Upper lobe of left lung (tissue), 4 donors: ENCODE results near the gene TMEM132C.

Experiments used
- EP300 ChIP-seq, 4 donors: sonication (generic); formaldehyde crosslinking; IDR thresholded peaks; one replicate each; pipeline ENCODE4 v1.5.1; 2017; ENCODE audit warnings: antibody characterized with exemption in 4 of 4, control low read depth in 2 of 4
- POLR2A ChIP-seq, 4 donors: fragments of 450-650 bp; IDR thresholded peaks; one replicate each; pipeline ENCODE4 v1.5.1; 2016 to 2017; ENCODE audit warnings: antibody characterized with exemption in 4 of 4, mild to moderate bottlenecking in 2 of 4
- TF ChIP-seq, protein P1 (sequence below), 6 experiments: fragments of 450-650 bp in 4 of 6; fragments of 200-600 bp in 2 of 6; sonication (generic) in 2 of 6; IDR thresholded peaks; one replicate each; pipeline ENCODE4 v1.5.1; 2016 to 2019; ENCODE audit warnings: antibody characterized with exemption in 6 of 6

DNA sequence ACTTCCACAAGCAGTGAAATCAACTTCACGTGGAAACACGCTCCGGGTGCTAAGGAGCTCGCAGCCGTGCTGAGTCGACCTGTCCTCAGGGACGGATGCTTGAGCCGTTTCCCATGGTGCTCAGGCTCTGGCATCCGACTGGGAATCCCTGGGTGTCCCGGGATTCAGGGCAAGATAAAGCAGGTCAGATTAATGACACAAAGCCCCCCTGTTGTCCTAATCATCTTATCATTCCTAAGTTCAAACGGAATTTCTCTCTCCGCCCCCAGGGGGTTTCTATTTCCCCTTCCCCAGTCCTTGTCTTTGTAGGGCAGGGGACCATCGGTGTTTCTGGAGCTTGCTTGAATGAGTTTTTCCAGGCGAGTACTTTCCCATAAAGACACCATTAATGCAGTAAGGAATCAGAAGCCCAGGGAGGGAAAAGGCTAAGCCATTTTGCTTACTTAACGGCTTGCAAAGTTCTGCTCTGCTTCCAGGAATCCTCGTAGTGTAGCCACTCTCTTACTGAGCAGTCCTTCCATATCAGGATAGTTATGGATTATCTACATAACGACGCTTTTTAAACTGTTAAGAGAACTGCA lies 116.5 kb downstream of the TMEM132C start:
- TF ChIP-seq, protein P1, sequence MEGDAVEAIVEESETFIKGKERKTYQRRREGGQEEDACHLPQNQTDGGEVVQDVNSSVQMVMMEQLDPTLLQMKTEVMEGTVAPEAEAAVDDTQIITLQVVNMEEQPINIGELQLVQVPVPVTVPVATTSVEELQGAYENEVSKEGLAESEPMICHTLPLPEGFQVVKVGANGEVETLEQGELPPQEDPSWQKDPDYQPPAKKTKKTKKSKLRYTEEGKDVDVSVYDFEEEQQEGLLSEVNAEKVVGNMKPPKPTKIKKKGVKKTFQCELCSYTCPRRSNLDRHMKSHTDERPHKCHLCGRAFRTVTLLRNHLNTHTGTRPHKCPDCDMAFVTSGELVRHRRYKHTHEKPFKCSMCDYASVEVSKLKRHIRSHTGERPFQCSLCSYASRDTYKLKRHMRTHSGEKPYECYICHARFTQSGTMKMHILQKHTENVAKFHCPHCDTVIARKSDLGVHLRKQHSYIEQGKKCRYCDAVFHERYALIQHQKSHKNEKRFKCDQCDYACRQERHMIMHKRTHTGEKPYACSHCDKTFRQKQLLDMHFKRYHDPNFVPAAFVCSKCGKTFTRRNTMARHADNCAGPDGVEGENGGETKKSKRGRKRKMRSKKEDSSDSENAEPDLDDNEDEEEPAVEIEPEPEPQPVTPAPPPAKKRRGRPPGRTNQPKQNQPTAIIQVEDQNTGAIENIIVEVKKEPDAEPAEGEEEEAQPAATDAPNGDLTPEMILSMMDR (IDR thresholded peaks at IDR 0.05) = no peak
- no peak for TF ChIP-seq POLR2A (IDR thresholded peaks at IDR 0.05)
- no peak for TF ChIP-seq EP300 (IDR thresholded peaks at IDR 0.05)
